ENCODE measurements around the gene CELF4.

The CELF4 gene

DNA sequence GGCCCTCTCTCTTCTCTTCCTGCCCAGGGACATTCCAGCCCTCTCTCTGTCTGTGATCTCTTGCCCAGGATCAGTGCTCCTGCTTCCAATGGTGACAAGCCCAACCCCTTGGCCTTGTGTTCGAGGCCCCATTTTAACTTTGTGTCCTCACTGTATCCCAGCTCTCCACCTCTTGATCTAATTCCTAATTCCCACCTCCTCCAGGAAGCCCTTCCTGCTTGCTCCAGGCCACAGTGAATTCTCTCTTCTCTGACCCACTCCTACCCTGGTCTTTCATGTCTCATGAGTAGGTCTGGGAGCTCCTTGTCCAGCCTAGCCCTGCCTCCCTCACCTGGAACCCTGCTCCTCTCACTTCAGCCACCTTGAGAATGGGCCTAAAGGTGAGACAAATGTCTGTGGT, 249.1 kb downstream of the CELF4 start:
- H3K4me3 ChIP-seq (ENCODE audit: insufficient read depth, low read depth, low read length) = no peak overlapping the region
- no peaks in the 10 kb centered on the region for H3K27me3 ChIP-seq (ENCODE audit: control insufficient read depth, insufficient read depth, low read length, poor library complexity, severe bottlenecking)
- no peak overlapping the region for H3K27ac ChIP-seq (ENCODE audit: insufficient read depth, low read depth, low read length, poor library complexity, severe bottlenecking)
- H3K4me1 ChIP-seq (ENCODE audit: control insufficient read depth, insufficient read depth, low read length) = peaks cover 2% of the 10 kb centered on the region
- no peaks in the 10 kb centered on the region for H3K9me3 ChIP-seq (ENCODE audit: control insufficient read depth, low read length)
- WGBS, 2 experiments = 85 to 91% methylated on average over 1 of the region's 1 CpG
- no peaks in the 10 kb centered on the region for H3K36me3 ChIP-seq (ENCODE audit: control insufficient read depth, insufficient read depth, low read length)

DNA sequence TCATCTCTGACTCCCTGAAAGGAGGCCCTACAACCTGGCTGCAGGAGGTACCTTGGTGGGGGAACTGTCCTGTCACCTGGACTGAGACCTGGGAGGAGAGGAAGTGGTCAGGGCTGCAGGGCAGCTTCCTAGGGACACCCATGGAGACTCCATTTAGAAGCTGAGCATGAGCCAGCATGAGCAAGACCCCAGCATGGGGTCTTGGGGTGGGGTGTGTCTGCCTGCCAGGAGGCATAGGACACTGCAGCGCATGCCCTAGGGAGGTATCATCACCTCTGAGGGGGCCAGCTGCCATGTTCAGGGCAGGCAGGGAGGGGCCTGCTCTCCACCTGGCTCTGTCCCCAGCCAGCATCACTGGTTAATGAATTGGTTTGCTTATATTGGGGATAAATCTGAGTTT, 249.7 kb downstream of the CELF4 start:
- Histone ChIP-seq H3K27me3 (ENCODE audit: control insufficient read depth, insufficient read depth, low read length, poor library complexity, severe bottlenecking) (no peaks in the 10 kb centered on the region), H3K4me1 (ENCODE audit: control insufficient read depth, insufficient read depth, low read length) (no peaks in the 10 kb centered on the region), H3K27ac (ENCODE audit: insufficient read depth, low read depth, low read length, poor library complexity, severe bottlenecking) (no peak overlapping the region), H3K36me3 (ENCODE audit: control insufficient read depth, insufficient read depth, low read length) (no peaks in the 10 kb centered on the region), H3K4me3 (ENCODE audit: insufficient read depth, low read depth, low read length) (no peak overlapping the region), H3K9me3 (ENCODE audit: control insufficient read depth, low read length) (no peaks in the 10 kb centered on the region)
- WGBS, 2 experiments = 91 to 97% methylated on average over 1 of the region's 1 CpG

DNA sequence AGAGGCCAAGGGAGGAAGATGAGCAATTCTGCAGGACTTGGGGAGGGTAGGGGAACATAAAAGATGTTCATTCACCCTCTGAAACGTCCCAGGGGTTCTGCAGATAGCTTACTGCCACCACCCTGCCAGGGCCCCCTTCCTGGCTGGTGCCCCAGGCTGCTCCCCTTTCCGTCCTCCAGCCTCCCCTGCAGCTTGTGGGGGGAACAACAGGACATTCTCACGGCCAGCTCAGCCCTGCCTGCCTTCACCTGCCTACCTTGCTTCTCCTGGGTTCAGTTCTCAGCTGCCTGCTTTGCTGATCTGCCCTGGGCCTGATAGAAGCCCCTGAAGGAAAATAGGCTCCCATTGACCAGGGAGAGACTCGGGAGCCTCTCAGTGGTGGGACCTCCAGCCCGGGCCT, 251.1 kb downstream of the CELF4 start:
- Histone ChIP-seq H3K9me3 (ENCODE audit: control insufficient read depth, low read length) (no peaks in the 10 kb centered on the region), H3K4me3 (ENCODE audit: insufficient read depth, low read depth, low read length) (no peak overlapping the region), H3K4me1 (ENCODE audit: control insufficient read depth, insufficient read depth, low read length) (peaks cover 6% of the 10 kb centered on the region), H3K36me3 (ENCODE audit: control insufficient read depth, insufficient read depth, low read length) (no peaks in the 10 kb centered on the region), H3K27me3 (ENCODE audit: control insufficient read depth, insufficient read depth, low read length, poor library complexity, severe bottlenecking) (no peaks in the 10 kb centered on the region), H3K27ac (ENCODE audit: insufficient read depth, low read depth, low read length, poor library complexity, severe bottlenecking) (no peak overlapping the region)
- WGBS, 2 experiments = 83 to 85% methylated on average over 5 of the region's 5 CpGs

DNA sequence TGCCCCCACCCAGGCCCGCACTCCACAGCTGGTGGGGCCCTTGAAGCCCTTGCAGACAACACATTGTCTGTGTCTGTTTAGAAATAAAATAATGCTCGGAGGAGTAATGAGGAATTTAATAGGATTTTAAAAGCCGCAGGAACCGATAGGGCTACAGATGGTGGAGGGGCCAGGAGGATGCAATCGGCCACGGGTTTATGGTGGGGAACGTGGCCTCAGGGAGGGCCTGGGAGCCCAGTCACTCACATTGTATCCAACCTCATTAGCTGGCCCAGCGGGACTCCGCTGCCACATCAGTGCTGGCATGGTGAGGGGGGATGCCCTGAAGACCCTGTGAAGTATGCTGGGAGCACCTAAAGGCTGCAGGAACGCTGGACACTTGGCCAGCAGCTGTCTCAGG, 252.0 kb downstream of the CELF4 start:
- no peaks in the 10 kb centered on the region for H3K36me3 ChIP-seq (ENCODE audit: control insufficient read depth, insufficient read depth, low read length)
- 89 to 92% methylated on average over 10 of the region's 10 CpGs for WGBS, 2 experiments
- H3K27me3 ChIP-seq (ENCODE audit: control insufficient read depth, insufficient read depth, low read length, poor library complexity, severe bottlenecking) = no peaks in the 10 kb centered on the region
- no peaks in the 10 kb centered on the region for H3K9me3 ChIP-seq (ENCODE audit: control insufficient read depth, low read length)
- peaks cover 6% of the 10 kb centered on the region for H3K4me1 ChIP-seq (ENCODE audit: control insufficient read depth, insufficient read depth, low read length)
- no peak overlapping the region for H3K4me3 ChIP-seq (ENCODE audit: insufficient read depth, low read depth, low read length)
- no peak overlapping the region for H3K27ac ChIP-seq (ENCODE audit: insufficient read depth, low read depth, low read length, poor library complexity, severe bottlenecking)

DNA sequence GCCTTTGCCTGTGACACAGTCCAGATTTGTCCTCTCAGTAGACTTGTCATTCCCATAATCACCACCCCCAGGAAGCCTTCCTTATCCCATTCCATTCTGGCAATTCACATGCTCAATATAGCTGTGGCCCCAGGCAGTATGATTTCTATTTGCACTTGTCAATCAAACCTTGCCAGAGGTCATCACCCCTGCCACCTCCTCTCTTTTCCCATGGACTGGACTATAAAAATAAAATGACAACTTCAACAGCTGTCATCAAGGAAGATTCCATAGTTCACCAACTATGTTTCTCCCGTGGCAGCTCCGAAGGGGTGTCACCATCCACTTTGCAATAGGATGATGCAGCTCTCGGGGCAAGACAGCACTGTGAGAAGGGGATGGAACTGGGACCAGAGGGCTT, 255.7 kb downstream of the CELF4 start:
- no peak overlapping the region for H3K4me3 ChIP-seq (ENCODE audit: insufficient read depth, low read depth, low read length)
- no peaks in the 10 kb centered on the region for H3K9me3 ChIP-seq (ENCODE audit: control insufficient read depth, low read length)
- H3K27ac ChIP-seq (ENCODE audit: insufficient read depth, low read depth, low read length, poor library complexity, severe bottlenecking) = no peak overlapping the region
- H3K27me3 ChIP-seq (ENCODE audit: control insufficient read depth, insufficient read depth, low read length, poor library complexity, severe bottlenecking) = no peaks in the 10 kb centered on the region
- peaks cover 10% of the 10 kb centered on the region for H3K4me1 ChIP-seq (ENCODE audit: control insufficient read depth, insufficient read depth, low read length)
- no peaks in the 10 kb centered on the region for H3K36me3 ChIP-seq (ENCODE audit: control insufficient read depth, insufficient read depth, low read length)
- 82 to 87% methylated on average over 3 of the region's 3 CpGs for WGBS, 2 experiments

DNA sequence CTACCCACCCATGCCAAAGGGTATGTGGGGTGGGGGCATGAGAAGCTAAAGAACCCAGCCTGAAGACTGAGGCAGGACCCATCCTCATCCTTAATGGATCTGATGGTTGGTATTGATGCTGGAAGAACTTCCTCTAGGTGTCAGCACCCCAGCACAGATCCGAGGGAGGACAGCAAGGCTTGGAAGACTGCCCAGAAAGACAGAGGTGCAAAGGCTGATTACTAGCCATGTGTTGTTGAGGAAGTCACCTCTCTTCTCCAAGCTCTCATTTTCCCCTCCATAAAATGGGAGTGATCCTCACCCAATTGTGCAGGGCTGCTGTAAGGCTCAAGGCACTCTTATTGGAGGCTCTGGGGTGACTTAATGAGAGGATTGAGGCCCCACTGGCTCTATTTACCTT, 256.5 kb downstream of the CELF4 start:
- 70 to 80% methylated on average over 1 of the region's 1 CpG for WGBS, 2 experiments
- peaks cover 10% of the 10 kb centered on the region for H3K4me1 ChIP-seq (ENCODE audit: control insufficient read depth, insufficient read depth, low read length)

DNA sequence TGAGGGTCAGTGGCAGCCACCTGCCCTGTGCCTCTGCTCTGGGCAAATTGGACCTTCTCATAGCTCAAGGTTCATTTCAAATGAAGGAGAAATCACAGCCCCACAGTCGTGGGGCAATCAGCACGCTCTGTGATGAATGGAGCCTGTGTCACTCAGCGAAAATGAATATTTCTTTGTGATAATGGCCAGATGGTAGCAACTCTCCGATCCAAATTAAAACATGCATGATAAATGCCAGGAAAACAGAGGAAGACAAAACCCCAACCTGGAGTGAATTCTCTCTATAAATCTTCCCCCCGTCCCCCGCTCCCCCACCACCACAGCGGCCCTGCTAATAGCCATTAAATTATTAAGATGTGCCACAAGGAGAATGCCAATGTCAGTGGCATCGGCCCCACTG, 258.4 kb downstream of the CELF4 start:
- Histone ChIP-seq H3K27me3 (ENCODE audit: control insufficient read depth, insufficient read depth, low read length, poor library complexity, severe bottlenecking) (no peaks in the 10 kb centered on the region), H3K27ac (ENCODE audit: insufficient read depth, low read depth, low read length, poor library complexity, severe bottlenecking) (no peak overlapping the region), H3K4me1 (ENCODE audit: control insufficient read depth, insufficient read depth, low read length) (peaks cover 23% of the 10 kb centered on the region), H3K4me3 (ENCODE audit: insufficient read depth, low read depth, low read length) (no peak overlapping the region), H3K36me3 (ENCODE audit: control insufficient read depth, insufficient read depth, low read length) (no peaks in the 10 kb centered on the region), H3K9me3 (ENCODE audit: control insufficient read depth, low read length) (no peaks in the 10 kb centered on the region)
- WGBS, 2 experiments = 94 to 97% methylated on average over 5 to 8 of the region's 8 CpGs

More for the DNA sequence above, 256.5 kb downstream of the CELF4 start:
- H3K36me3 ChIP-seq (ENCODE audit: control insufficient read depth, insufficient read depth, low read length) = no peaks in the 10 kb centered on the region
- H3K9me3 ChIP-seq (ENCODE audit: control insufficient read depth, low read length) = no peaks in the 10 kb centered on the region
- H3K4me3 ChIP-seq (ENCODE audit: insufficient read depth, low read depth, low read length) = no peak overlapping the region
- no peaks in the 10 kb centered on the region for H3K27me3 ChIP-seq (ENCODE audit: control insufficient read depth, insufficient read depth, low read length, poor library complexity, severe bottlenecking)
- no peak overlapping the region for H3K27ac ChIP-seq (ENCODE audit: insufficient read depth, low read depth, low read length, poor library complexity, severe bottlenecking)

DNA sequence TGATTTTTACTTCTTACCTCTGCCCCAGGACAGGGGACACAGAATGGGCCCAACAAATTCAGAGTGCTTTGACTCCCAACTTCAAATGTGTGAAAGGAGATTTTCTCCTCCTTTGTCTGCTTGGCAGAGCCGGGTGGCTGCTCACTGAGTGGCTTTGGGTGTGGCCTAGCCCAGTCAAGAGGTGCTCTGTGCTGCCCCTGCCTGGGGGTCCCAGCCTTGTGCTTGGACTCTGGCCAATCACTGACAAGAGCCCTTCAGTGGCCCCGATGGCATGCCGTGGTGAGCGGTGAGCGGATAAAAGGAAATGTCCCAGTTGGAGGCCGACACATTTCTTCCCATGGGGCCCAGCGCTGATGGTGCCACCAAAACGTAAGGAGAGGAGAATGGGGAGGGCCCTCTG, 259.2 kb downstream of the CELF4 start:
- WGBS, 2 experiments = 76 to 78% methylated on average over 8 of the region's 8 CpGs
- no peaks in the 10 kb centered on the region for H3K36me3 ChIP-seq (ENCODE audit: control insufficient read depth, insufficient read depth, low read length)
- H3K4me3 ChIP-seq (ENCODE audit: insufficient read depth, low read depth, low read length) = no peak overlapping the region
- H3K27ac ChIP-seq (ENCODE audit: insufficient read depth, low read depth, low read length, poor library complexity, severe bottlenecking) = no peak overlapping the region
- H3K27me3 ChIP-seq (ENCODE audit: control insufficient read depth, insufficient read depth, low read length, poor library complexity, severe bottlenecking) = no peaks in the 10 kb centered on the region
- no peaks in the 10 kb centered on the region for H3K9me3 ChIP-seq (ENCODE audit: control insufficient read depth, low read length)
- peaks cover 25% of the 10 kb centered on the region for H3K4me1 ChIP-seq (ENCODE audit: control insufficient read depth, insufficient read depth, low read length)

DNA sequence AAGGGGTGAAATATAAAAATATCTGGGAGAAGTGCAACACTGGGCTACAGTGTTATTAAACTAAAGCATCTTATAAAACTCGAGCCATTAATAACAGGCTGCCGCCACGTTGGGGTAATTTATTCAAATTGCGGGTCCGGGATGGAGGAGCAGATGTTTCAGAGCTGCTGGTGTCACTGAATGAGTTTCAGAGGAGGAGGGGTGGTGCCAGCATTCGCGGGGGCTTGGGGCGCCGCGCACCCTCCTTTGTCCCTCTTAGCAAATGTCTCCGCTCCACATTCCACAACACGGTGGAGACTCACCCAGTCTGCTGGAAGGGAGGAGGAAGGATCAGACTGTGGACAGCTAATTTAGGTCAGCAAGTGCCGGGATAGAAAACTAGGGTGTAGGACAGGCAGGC, 260.5 kb downstream of the CELF4 start:
- H3K36me3 ChIP-seq (ENCODE audit: control insufficient read depth, insufficient read depth, low read length) = no peaks in the 10 kb centered on the region
- no peaks in the 10 kb centered on the region for H3K9me3 ChIP-seq (ENCODE audit: control insufficient read depth, low read length)
- H3K27me3 ChIP-seq (ENCODE audit: control insufficient read depth, insufficient read depth, low read length, poor library complexity, severe bottlenecking) = no peaks in the 10 kb centered on the region
- 89 to 92% methylated on average over 13 of the region's 13 CpGs for WGBS, 2 experiments
- H3K4me3 ChIP-seq (ENCODE audit: insufficient read depth, low read depth, low read length) = no peak overlapping the region
- no peak overlapping the region for H3K27ac ChIP-seq (ENCODE audit: insufficient read depth, low read depth, low read length, poor library complexity, severe bottlenecking)
- H3K4me1 ChIP-seq (ENCODE audit: control insufficient read depth, insufficient read depth, low read length) = peaks cover 20% of the 10 kb centered on the region

DNA sequence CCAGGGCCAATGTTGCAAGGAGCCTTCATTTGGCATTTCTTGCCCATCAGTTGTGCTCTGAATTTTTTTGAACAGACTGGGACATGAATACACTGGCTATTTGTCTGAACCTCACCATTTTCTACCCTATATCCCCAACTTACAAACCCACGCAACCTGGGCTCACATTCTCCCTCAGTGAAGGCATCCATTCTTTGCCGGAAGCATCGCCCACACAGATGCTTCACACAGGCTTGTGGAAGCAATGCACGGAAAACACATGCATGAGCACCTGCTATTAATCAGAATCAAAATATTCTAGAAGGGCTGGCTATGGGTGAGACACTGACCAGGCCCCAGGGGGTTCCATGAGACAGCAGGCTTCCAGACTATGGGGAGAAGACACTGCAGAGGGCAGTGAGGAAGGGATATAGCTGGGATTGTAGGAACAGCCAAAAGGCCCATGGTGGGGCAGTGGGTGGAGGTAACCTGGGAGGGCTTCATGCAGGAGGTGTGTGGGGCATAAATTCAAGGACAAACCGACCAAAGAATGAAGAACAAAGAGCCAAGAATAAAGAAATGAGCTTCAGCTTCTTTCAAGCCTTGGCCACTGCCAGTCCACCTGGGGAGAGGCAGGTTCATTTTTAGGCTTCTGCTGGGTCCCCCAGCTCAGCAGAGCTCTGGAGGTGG, 261.5 kb downstream of the CELF4 start:
- Histone ChIP-seq H3K27ac (ENCODE audit: insufficient read depth, low read depth, low read length, poor library complexity, severe bottlenecking) (no peak overlapping the region), H3K36me3 (ENCODE audit: control insufficient read depth, insufficient read depth, low read length) (no peaks in the 10 kb centered on the region), H3K27me3 (ENCODE audit: control insufficient read depth, insufficient read depth, low read length, poor library complexity, severe bottlenecking) (no peaks in the 10 kb centered on the region), H3K9me3 (ENCODE audit: control insufficient read depth, low read length) (no peaks in the 10 kb centered on the region), H3K4me3 (ENCODE audit: insufficient read depth, low read depth, low read length) (no peak overlapping the region), H3K4me1 (ENCODE audit: control insufficient read depth, insufficient read depth, low read length) (peaks cover 23% of the 10 kb centered on the region)
- 87 to 98% methylated on average over 5 of the region's 5 CpGs for WGBS, 2 experiments

DNA sequence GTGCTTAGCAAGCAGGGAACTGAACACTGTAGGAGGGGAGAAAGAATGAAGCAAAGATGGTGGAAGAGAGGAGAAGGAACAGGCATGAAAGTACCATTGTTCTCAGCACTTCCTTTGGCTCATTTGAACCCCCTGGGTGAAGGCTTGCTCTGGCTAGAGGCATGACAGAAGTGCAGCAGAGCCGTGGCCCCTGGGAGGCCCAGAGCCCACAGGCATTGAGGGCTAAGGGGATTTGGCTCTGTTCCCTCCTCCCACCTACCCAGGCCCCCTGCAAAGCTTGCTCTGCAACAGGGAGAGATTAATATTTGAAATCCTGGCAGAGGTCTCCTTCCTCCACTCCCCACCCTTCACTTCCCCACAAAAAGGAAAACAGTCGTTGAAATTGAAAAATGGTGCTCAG, 262.6 kb downstream of the CELF4 start:
- Histone ChIP-seq H3K36me3 (ENCODE audit: control insufficient read depth, insufficient read depth, low read length) (no peaks in the 10 kb centered on the region), H3K4me1 (ENCODE audit: control insufficient read depth, insufficient read depth, low read length) (peaks cover 23% of the 10 kb centered on the region), H3K9me3 (ENCODE audit: control insufficient read depth, low read length) (no peaks in the 10 kb centered on the region), H3K27ac (ENCODE audit: insufficient read depth, low read depth, low read length, poor library complexity, severe bottlenecking) (no peak overlapping the region), H3K4me3 (ENCODE audit: insufficient read depth, low read depth, low read length) (no peak overlapping the region), H3K27me3 (ENCODE audit: control insufficient read depth, insufficient read depth, low read length, poor library complexity, severe bottlenecking) (no peaks in the 10 kb centered on the region)
- WGBS, 2 experiments = 54 to 64% methylated on average over 2 of the region's 2 CpGs

Measured in ectodermal cell (in vitro differentiated cells).